HK-2 (cell line): ENCODE measurements around the gene PRDM5.
"Not testable (repeated sequence)": the region's sequence is repeated elsewhere in the genome, so short reads cannot be mapped to it uniquely, and the experiment has no call there.

Experiments
- DNase-seq: peaks from one replicate; pipeline ENCODE4 v3.0.0-alpha.2; 2018; ENCODE audit not compliant: unreplicated experiment

Gene PRDM5

GRCh38 chr4:120648336-120648735 is 274.2 kb downstream of the PRDM5 start:
- not testable (repeated sequence) for DNase-seq
